ENCODE measurements around the gene LDLRAD3.
A peak's percentile ranks its signal among the peaks of the same experiment; 100 is the strongest.
"Not testable (repeated sequence)": the region's sequence is repeated elsewhere in the genome, so short reads cannot be mapped to it uniquely, and the experiment has no call there.

The LDLRAD3 gene

DNA sequence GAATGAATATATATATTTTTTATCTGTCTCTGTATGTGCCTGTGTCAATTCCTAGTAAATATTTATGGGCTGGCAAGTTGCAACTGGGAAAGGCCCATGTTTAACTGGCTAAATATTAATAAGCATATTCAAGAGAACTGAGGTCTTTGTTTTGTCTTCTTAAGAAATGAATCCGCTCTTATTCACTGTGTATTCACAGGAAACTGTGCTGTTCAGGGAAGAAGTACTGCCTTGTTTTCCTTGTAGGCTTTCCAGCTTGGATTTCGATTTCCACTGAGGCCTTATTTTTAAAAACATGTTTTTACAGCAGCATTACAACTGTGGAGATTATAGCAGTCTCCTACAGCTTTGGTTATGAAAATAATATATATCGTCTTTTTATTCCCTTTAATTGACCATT, 64.7 kb downstream of the LDLRAD3 start:
- no peak overlapping the region for H3K4me3 ChIP-seq (ENCODE audit: low read depth, low read length)
- no peak for TF ChIP-seq CTCF (conservative IDR thresholded peaks at IDR 0.05; ENCODE audit: low read depth, low read length)
- peak; percentile 54 for DNase-seq (ENCODE audit: low read depth)

- H3K4me3 ChIP-seq (ENCODE audit: low read depth, low read length), result no peak overlapping the region
- peak; percentile 80 for DNase-seq (ENCODE audit: low read depth)
- TF ChIP-seq CTCF (conservative IDR thresholded peaks at IDR 0.05; ENCODE audit: low read depth, low read length), result no peak
Observed at GRCh38 chr11:36009473-36009872, 65.6 kb downstream of the LDLRAD3 start.

DNA sequence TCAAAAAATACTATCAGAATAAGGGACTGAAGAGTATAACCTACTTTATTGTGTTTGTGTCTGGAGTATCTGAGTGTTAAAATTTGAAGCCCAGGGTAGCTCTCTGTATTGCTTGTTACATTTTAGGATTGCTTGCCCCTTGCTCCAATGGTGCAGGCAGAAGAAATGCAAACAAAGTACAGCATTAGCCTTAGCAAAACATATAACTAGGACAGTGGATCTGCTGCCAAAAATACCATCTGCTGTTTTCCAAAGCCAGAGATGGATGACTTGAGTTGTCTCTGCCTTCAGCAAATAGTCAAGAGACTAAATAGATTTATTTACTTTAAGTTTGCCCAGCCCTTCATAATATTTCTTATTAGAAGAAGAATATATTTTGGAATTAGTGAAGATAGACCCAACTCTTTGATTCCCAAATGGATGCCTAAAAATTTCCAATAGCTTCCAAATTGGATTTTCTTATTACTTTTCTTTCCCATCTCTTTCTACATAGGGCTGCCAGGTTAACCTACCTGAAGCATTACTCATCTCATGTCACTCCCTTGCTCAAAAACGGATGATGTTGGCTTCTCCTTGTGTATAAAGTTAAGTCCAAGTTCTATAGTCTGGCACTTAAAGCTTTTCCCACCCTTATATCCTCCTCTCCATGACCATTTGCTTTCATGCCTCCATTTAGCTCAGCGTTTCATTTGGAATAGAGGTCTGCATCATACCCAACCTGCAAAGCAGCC, 66.3 kb downstream of the LDLRAD3 start:
- DNase-seq (ENCODE audit: low read depth), result peak; percentile 80
- TF ChIP-seq CTCF (conservative IDR thresholded peaks at IDR 0.05; ENCODE audit: low read depth, low read length), result no peak
- no peak overlapping the region for H3K4me3 ChIP-seq (ENCODE audit: low read depth, low read length)

- DNase-seq (ENCODE audit: low read depth), result no peak
- TF ChIP-seq CTCF (conservative IDR thresholded peaks at IDR 0.05; ENCODE audit: low read depth, low read length), result no peak
- H3K4me3 ChIP-seq (ENCODE audit: low read depth, low read length), result no peak overlapping the region
Observed at GRCh38 chr11:36011574-36011973, 67.7 kb downstream of the LDLRAD3 start.

DNA sequence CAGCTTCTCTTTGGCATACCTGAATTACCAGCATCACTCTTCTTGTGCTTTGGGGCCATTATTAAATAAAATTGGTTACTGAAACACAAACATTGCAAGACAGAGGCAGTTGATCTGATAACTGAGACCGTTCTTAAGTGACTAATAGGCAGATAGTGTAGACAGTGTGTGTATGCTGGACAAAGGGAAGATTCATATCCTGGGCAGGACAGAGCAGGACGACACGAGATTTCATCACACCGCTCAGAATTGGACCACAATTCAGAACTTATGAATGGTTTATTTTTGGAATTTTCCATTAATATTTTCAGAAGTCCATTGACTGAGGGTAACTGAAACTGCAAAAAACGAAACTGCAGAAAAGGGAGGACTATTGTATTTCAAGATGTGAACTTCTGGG, 68.6 kb downstream of the LDLRAD3 start:
- peak; percentile 59 for DNase-seq (ENCODE audit: low read depth)
- peak overlapping the region; percentile 0 for H3K4me3 ChIP-seq (ENCODE audit: low read depth, low read length)
- TF ChIP-seq CTCF (conservative IDR thresholded peaks at IDR 0.05; ENCODE audit: low read depth, low read length), result no peak

- H3K4me3 ChIP-seq (ENCODE audit: low read depth, low read length), result no peak overlapping the region
- DNase-seq (ENCODE audit: low read depth), result peak; percentile 83
- TF ChIP-seq CTCF (conservative IDR thresholded peaks at IDR 0.05; ENCODE audit: low read depth, low read length), result no peak
Observed at GRCh38 chr11:36012979-36013378, 69.1 kb downstream of the LDLRAD3 start.

DNA sequence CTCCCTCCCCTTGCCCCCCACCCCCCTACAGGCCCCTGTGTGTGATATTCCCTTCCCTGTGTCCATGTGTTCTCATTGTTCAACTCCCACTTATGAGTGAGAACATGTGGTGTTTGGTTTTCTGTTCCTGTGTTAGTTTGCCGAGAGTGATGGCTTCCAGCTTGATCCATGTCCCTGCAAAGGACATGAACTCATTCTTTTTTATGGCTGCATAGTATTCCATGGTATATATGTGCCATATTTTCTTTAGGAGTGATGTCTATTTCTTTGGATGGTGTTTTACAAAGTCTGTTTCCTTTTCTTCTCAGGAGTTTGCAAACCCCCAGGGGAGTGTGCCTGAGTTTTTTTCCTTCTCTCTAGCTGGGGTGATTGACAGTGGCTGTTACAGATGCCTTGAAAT, 69.6 kb downstream of the LDLRAD3 start:
- not testable (repeated sequence) for DNase-seq (ENCODE audit: low read depth); H3K4me3 ChIP-seq (ENCODE audit: low read depth, low read length)

Data from choroid plexus epithelial cell (primary cell).